ENCODE measurements around the gene NUMBL.

The NUMBL gene

GRCh38 chr19:40616941-40617340, 73.5 kb downstream of the NUMBL start:
- no peak for TF ChIP-seq CREB1 (IDR thresholded peaks at IDR 0.05; ENCODE audit: low read depth)
- no peak for TF ChIP-seq EP300 (IDR thresholded peaks at IDR 0.05; ENCODE audit: borderline replicate concordance)
- TF ChIP-seq CEBPB (IDR thresholded peaks at IDR 0.05): no peak
- no peak for TF ChIP-seq NFIC (IDR thresholded peaks at IDR 0.05)
- TF ChIP-seq YY1 (IDR thresholded peaks at IDR 0.05; ENCODE audit: low read depth): no peak
- TF ChIP-seq TAF1 (IDR thresholded peaks at IDR 0.05; ENCODE audit: low read depth): no peak
- TF ChIP-seq MAX (IDR thresholded peaks at IDR 0.05): no peak
- TF ChIP-seq ZBTB7A (IDR thresholded peaks at IDR 0.05; ENCODE audit: low read depth): no peak
- no peak for TF ChIP-seq FOXM1 (IDR thresholded peaks at IDR 0.05; ENCODE audit: borderline replicate concordance, low read depth)
- no peak for TF ChIP-seq REST (IDR thresholded peaks at IDR 0.05; ENCODE audit: low read depth)
- no peak for TF ChIP-seq TCF12 (IDR thresholded peaks at IDR 0.05; ENCODE audit: low read depth)
- TF ChIP-seq TEAD4 (IDR thresholded peaks at IDR 0.05): no peak

- TF ChIP-seq TCF12 (IDR thresholded peaks at IDR 0.05; ENCODE audit: low read depth) (no peak), ZBTB7A (IDR thresholded peaks at IDR 0.05; ENCODE audit: low read depth) (no peak), NFIC (IDR thresholded peaks at IDR 0.05) (no peak), EP300 (IDR thresholded peaks at IDR 0.05; ENCODE audit: borderline replicate concordance) (no peak), REST (IDR thresholded peaks at IDR 0.05; ENCODE audit: low read depth) (no peak), EGR1 (IDR thresholded peaks at IDR 0.05) (no peak), TAF1 (IDR thresholded peaks at IDR 0.05; ENCODE audit: low read depth) (no peak), MAX (IDR thresholded peaks at IDR 0.05) (no peak), CEBPB (IDR thresholded peaks at IDR 0.05) (no peak), RAD21 (IDR thresholded peaks at IDR 0.05; ENCODE audit: low read depth) (no peak), YY1 (IDR thresholded peaks at IDR 0.05; ENCODE audit: low read depth) (no peak), CREB1 (IDR thresholded peaks at IDR 0.05; ENCODE audit: low read depth) (no peak), TEAD4 (IDR thresholded peaks at IDR 0.05) (no peak)
These were observed 74.3 kb downstream of the NUMBL start for GRCh38 chr19:40616178-40616577.
